Astrocyte (in vitro differentiated cells and primary cell): ENCODE data around the gene UVSSA. TPM values are rescaled to one million over a fixed set of nuclear protein-coding genes. Genes with fewer than 3 reads are reported as not detected.

Experiments
- DNase-seq: peaks from one replicate; pipeline ENCODE4 v3.0.0-alpha.2; 2010; ENCODE audit warnings: low read depth
- FAIRE-seq: peaks from 2 replicates; lab custom pipeline; 2011; peaks lifted over from hg19 to GRCh38; lab: Jason Lieb, UNC
- H2AFZ ChIP-seq: 2 replicates; pipeline ENCODE4 v1.6.0; 2012; ENCODE audit warnings: low read depth, low read length, inconsistent platforms
- H3K27ac ChIP-seq: 2 replicates; pipeline ENCODE4 v1.5.1; 2011; ENCODE audit warnings: low read depth, low read length, inconsistent platforms
- H3K27me3 ChIP-seq: 2 replicates; pipeline ENCODE4 v1.6.0; 2011; ENCODE audit warnings: low read length, inconsistent platforms; ENCODE audit not compliant: insufficient read depth
- H3K36me3 ChIP-seq: 2 replicates; pipeline ENCODE4 v1.5.1; 2011; ENCODE audit warnings: low read length, inconsistent platforms; ENCODE audit not compliant: insufficient read depth
- H3K4me1 ChIP-seq: 2 replicates; pipeline ENCODE4 v1.5.1; 2011; ENCODE audit warnings: low read length, inconsistent platforms; ENCODE audit not compliant: insufficient read depth
- H3K4me2 ChIP-seq: 2 replicates; pipeline ENCODE4 v1.6.0; 2012; ENCODE audit warnings: low read length, inconsistent platforms
- H3K4me3 ChIP-seq: 2 replicates; pipeline ENCODE4 v1.5.1; 2011; ENCODE audit warnings: low read depth, mild to moderate bottlenecking, low read length, inconsistent platforms; ENCODE audit not compliant: insufficient read depth
- H3K79me2 ChIP-seq: 2 replicates; pipeline ENCODE4 v1.6.0; 2012; ENCODE audit warnings: mild to moderate bottlenecking, low read length, inconsistent platforms; ENCODE audit not compliant: insufficient read depth
- H3K9ac ChIP-seq: 2 replicates; pipeline ENCODE4 v1.6.0; 2012; ENCODE audit warnings: mild to moderate bottlenecking, low read length, inconsistent platforms
- H3K9me3 ChIP-seq: 2 replicates; pipeline ENCODE4 v1.5.1; 2012; ENCODE audit warnings: low read depth, mild to moderate bottlenecking, low read length, inconsistent platforms; ENCODE audit not compliant: insufficient read depth
- H4K20me1 ChIP-seq: 2 replicates; pipeline ENCODE4 v1.6.0; 2012; ENCODE audit warnings: low read length, inconsistent platforms; ENCODE audit not compliant: insufficient read depth
- H3K27ac Mint-ChIP-seq: one replicate; pipeline ENCODE4 v1.8.0; 2021; ENCODE audit warnings: mild to moderate bottlenecking, mixed read lengths; ENCODE audit not compliant: unreplicated experiment
- H3K27me3 Mint-ChIP-seq: one replicate; pipeline ENCODE4 v1.8.0; 2021; ENCODE audit warnings: low read depth, mixed read lengths; ENCODE audit not compliant: unreplicated experiment
- H3K36me3 Mint-ChIP-seq: one replicate; pipeline ENCODE4 v1.8.0; 2021; ENCODE audit warnings: low read depth, mixed read lengths; ENCODE audit not compliant: unreplicated experiment
- H3K4me1 Mint-ChIP-seq: one replicate; pipeline ENCODE4 v1.8.0; 2021; ENCODE audit warnings: low read depth, mixed read lengths; ENCODE audit not compliant: unreplicated experiment
- H3K4me3 Mint-ChIP-seq: one replicate; pipeline ENCODE4 v1.8.0; 2021; ENCODE audit warnings: mild to moderate bottlenecking, moderate library complexity, mixed read lengths; ENCODE audit not compliant: unreplicated experiment
- H3K9me3 Mint-ChIP-seq: one replicate; pipeline ENCODE4 v1.8.0; 2021; ENCODE audit warnings: mild to moderate bottlenecking, mixed read lengths; ENCODE audit not compliant: unreplicated experiment
- CTCF ChIP-seq: IDR thresholded peaks from 2 replicates; pipeline ENCODE4 v1.5.1; 2011; ENCODE audit warnings: low read depth, mild to moderate bottlenecking, inconsistent platforms, low read length, moderate library complexity; ENCODE audit not compliant: insufficient read depth
- EZH2 ChIP-seq: IDR thresholded peaks from 2 replicates; pipeline ENCODE4 v1.6.1; 2012; ENCODE audit warnings: mild to moderate bottlenecking, low read length, inconsistent platforms; ENCODE audit not compliant: insufficient read depth
- total RNA-seq: library from RNA; stranded (reverse); gene quantifications from 2 replicates; pipeline ENCODE4 v1.2.1, GENCODE V29; 2021

Gene UVSSA
- total RNA-seq, 1 donor from 2014 or later = 14.8 TPM

GRCh38 chr4:1354983-1355275 is 7.9 kb downstream of the UVSSA start:
- Mint-ChIP-seq H3K36me3 (peaks cover 19% of the 10 kb centered on the region), H3K9me3 (no peaks in the 10 kb centered on the region), H3K4me3 (no peak overlapping the region), H3K27me3 (no peaks in the 10 kb centered on the region), H3K4me1 (peaks cover 4% of the 10 kb centered on the region), H3K27ac (no peak overlapping the region)
- Histone ChIP-seq H3K9me3 (no peaks in the 10 kb centered on the region), H3K9ac (no peak overlapping the region), H3K79me2 (peaks cover 4% of the 10 kb centered on the region), H3K4me1 (no peaks in the 10 kb centered on the region), H4K20me1 (peaks cover 13% of the 10 kb centered on the region), H3K4me3 (no peak overlapping the region), H3K27me3 (no peaks in the 10 kb centered on the region), H3K36me3 (no peaks in the 10 kb centered on the region), H3K27ac (no peak overlapping the region), H2AFZ (no peak overlapping the region), H3K4me2 (no peak overlapping the region)
- DNase-seq = no peak
- TF ChIP-seq CTCF (no peak), EZH2 (no peak)
- FAIRE-seq = no peak

- H3K4me3 Mint-ChIP-seq = no peak overlapping the region
- DNase-seq (no peak), FAIRE-seq (no peak)
Observed at GRCh38 chr4:1355378-1355777, 8.4 kb downstream of the UVSSA start.

More at GRCh38 chr4:1355378-1355777, 8.4 kb downstream of the UVSSA start:
- H3K27me3 ChIP-seq = no peaks in the 10 kb centered on the region
- TF ChIP-seq EZH2 (no peak), CTCF (no peak)
- peaks cover 13% of the 10 kb centered on the region for H4K20me1 ChIP-seq
- no peaks in the 10 kb centered on the region for H3K27me3 Mint-ChIP-seq
- H3K4me1 Mint-ChIP-seq = peaks cover 3% of the 10 kb centered on the region
- no peak overlapping the region for H3K27ac Mint-ChIP-seq
- H3K4me3 ChIP-seq = no peak overlapping the region
- H3K27ac ChIP-seq = no peak overlapping the region
- no peaks in the 10 kb centered on the region for H3K9me3 Mint-ChIP-seq
- no peaks in the 10 kb centered on the region for H3K79me2 ChIP-seq
- no peak overlapping the region for H3K9ac ChIP-seq
- no peak overlapping the region for H2AFZ ChIP-seq
- peaks cover 15% of the 10 kb centered on the region for H3K36me3 Mint-ChIP-seq
- H3K4me1 ChIP-seq = no peaks in the 10 kb centered on the region
- H3K36me3 ChIP-seq = no peaks in the 10 kb centered on the region
- no peak overlapping the region for H3K4me2 ChIP-seq
- no peaks in the 10 kb centered on the region for H3K9me3 ChIP-seq
